Measurements from ENCODE around the gene DMPK. TPM values are rescaled to one million over a fixed set of nuclear protein-coding genes. Genes with fewer than 3 reads are reported as not detected.

DMPK gene
- total RNA-seq, 1 donor from 2014 or later, result 50.1 TPM

- no peak for DNase-seq
- intact Hi-C loops (cut with DNase I), result no loop called here
These were observed 15.9 kb downstream of the DMPK start for GRCh38 chr19:45766296-45766868.

GRCh38 chr19:45765702-45766295 lies 16.5 kb downstream of the DMPK start:
- Histone ChIP-seq H3K4me3 (no peak overlapping the region), H3K36me3 (no peaks in the 10 kb centered on the region)

More at GRCh38 chr19:45766296-45766868, 15.9 kb downstream of the DMPK start:
- H3K9me3 ChIP-seq, result no peaks in the 10 kb centered on the region
- H3K36me3 ChIP-seq, result no peaks in the 10 kb centered on the region
- H3K27ac ChIP-seq, result peak overlapping the region; percentile 92
- peak overlapping the region; percentile 69 for H3K4me3 ChIP-seq
- no peak for ATAC-seq
- no peaks in the 10 kb centered on the region for H3K27me3 ChIP-seq
- TF ChIP-seq CTCF (IDR thresholded peaks at IDR 0.05), result no peak
- H3K4me1 ChIP-seq, result peaks cover 30% of the 10 kb centered on the region

GRCh38 chr19:45764945-45765701 lies 17.2 kb downstream of the DMPK start:
- H3K9me3 ChIP-seq, result no peaks in the 10 kb centered on the region
- TF ChIP-seq CTCF (IDR thresholded peaks at IDR 0.05), result no peak
- H3K4me1 ChIP-seq, result peaks cover 24% of the 10 kb centered on the region
- H3K27me3 ChIP-seq, result no peaks in the 10 kb centered on the region
- H3K4me3 ChIP-seq, result no peak overlapping the region
- no peak overlapping the region for H3K27ac ChIP-seq
- DNase-seq, result no peak
- intact Hi-C loops (cut with DNase I), result no loop called here
- ATAC-seq, result no peak
- no peaks in the 10 kb centered on the region for H3K36me3 ChIP-seq

More at GRCh38 chr19:45765702-45766295, 16.5 kb downstream of the DMPK start:
- ATAC-seq (no peak), DNase-seq (no peak)
- Histone ChIP-seq H3K27me3 (no peaks in the 10 kb centered on the region), H3K27ac (no peak overlapping the region), H3K4me1 (peaks cover 25% of the 10 kb centered on the region), H3K9me3 (no peaks in the 10 kb centered on the region)
- no peak for TF ChIP-seq CTCF (IDR thresholded peaks at IDR 0.05)
- intact Hi-C loops (cut with DNase I), result no loop called here

- no peak for TF ChIP-seq CTCF (IDR thresholded peaks at IDR 0.05)
- no peak for DNase-seq
- H3K36me3 ChIP-seq, result no peaks in the 10 kb centered on the region
- intact Hi-C loops (cut with DNase I), result no loop called here
- no peak overlapping the region for H3K4me3 ChIP-seq
- no peak overlapping the region for H3K27ac ChIP-seq
- H3K9me3 ChIP-seq, result no peaks in the 10 kb centered on the region
- ATAC-seq, result no peak
- peaks cover 24% of the 10 kb centered on the region for H3K4me1 ChIP-seq
- no peaks in the 10 kb centered on the region for H3K27me3 ChIP-seq
These were observed 17.8 kb downstream of the DMPK start for GRCh38 chr19:45764475-45764874.

- TF ChIP-seq CTCF (IDR thresholded peaks at IDR 0.05), result no peak
- DNase-seq (no peak), ATAC-seq (no peak)
- peaks cover 24% of the 10 kb centered on the region for H3K4me1 ChIP-seq
- H3K9me3 ChIP-seq, result no peaks in the 10 kb centered on the region
- no peaks in the 10 kb centered on the region for H3K27me3 ChIP-seq
- intact Hi-C loops (cut with DNase I), result no loop called here
- H3K36me3 ChIP-seq, result no peaks in the 10 kb centered on the region
- H3K4me3 ChIP-seq, result no peak overlapping the region
- no peak overlapping the region for H3K27ac ChIP-seq
These were observed 18.5 kb downstream of the DMPK start for GRCh38 chr19:45763691-45764294.

Measured in upper lobe of right lung (tissue), 1 donor.